ENCODE data around the gene SSTR3.

GRCh38 chr22:37207981-37208380 lies 4.3 kb downstream of the SSTR3 start:
- TF ChIP-seq CTCF (conservative IDR thresholded peaks at IDR 0.05 in 1 of 2, IDR thresholded peaks at IDR 0.05 in 1 of 2; ENCODE audit: extremely low read depth in 1 of 2, insufficient read depth in 1 of 2, low read depth in 1 of 2, low read length in 2 of 2) (no peak), EZH2 (IDR thresholded peaks at IDR 0.05; ENCODE audit: borderline replicate concordance, low read length) (no peak)
